ENCODE measurements around the gene ATF3.

ATF3 gene

DNA sequence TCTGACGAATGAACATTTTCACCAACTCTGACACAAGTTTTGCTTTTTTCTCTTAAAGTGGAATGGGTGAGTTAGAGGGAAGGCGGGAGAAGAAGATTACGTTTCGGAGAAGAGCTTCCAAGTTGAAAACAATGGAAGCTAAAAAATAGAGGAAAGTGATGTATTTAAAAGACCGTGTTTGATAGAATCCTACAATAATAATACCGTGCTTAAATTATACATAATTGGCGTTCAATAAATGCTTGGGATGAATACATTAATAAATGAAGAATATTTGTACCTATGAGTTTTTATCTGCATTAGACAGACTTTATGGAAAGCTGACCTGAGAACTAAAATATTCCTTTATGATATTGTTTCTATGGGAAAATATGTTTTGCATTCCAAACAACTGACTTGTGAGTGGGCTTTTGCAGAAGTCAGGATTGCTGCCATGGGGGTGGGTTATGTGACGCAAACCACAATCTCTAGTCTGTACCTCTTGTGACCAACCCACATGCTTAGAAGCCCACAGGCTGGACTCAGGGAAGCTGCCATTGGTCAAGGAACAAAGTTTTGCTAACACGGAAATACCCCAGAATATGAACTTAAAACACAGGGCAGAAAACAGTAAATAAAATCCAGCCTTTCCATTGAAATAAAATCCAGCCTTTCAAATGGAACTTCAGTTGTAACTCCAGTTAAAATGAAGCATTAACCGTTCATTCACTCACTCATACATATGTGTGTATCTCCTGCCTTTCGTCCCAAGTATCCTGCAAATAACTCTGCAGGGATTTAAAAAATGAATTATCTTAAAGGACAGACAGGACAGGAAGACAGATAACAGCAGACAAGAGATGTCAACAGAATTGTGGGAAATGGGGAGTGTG is 21.3 kb upstream of the ATF3 start:
- DNase-seq = no peak

DNA sequence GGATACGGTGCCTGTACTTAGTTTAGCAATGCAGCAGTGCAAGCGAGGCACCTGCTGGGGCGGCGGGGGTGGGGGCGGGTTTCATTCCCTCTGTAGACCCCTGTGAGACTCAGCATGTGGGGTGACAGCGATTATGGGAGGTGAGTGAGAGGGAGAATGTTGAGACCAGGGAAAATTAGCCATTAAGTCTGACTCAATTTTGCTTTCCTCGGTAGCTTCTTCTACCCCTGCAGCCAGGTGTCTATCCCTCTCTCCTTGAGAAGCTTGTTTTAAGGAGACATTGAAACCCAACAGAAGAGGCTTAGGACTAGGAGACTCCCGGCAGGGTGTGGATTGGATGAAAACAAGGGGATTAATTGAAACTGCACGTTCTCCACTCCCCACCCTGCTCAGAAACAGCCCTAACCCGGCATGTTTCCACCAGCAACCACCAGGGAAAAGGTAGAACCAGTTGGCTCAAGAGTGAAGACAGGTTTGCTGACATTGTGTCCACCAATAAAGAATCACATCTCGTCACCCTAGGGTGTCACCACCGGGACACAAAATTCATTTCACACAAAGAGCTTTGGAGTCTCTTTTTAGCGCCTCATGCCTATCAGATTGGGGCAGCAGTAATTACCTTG is 20.6 kb upstream of the ATF3 start:
- no peak for DNase-seq

DNA sequence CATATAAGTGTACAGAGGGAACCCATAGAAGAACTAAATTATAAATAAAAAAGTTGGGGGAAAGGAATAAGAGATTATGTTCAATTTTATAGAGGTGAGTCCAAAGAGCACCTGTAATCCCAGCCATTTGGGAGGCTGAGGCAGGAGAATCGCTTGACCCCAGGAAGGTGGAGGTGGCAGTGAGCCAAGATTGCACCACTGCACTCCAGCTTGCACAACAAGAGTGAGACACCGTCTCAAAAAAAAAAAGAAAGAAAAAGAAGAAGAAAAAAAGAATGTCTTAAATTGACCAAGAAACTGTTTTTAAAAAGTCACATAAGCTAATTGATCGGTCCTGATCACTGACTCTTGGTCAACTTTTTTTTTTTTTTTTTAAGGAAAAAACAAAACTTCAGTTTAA is 19.1 kb upstream of the ATF3 start:
- DNase-seq = no peak

DNA sequence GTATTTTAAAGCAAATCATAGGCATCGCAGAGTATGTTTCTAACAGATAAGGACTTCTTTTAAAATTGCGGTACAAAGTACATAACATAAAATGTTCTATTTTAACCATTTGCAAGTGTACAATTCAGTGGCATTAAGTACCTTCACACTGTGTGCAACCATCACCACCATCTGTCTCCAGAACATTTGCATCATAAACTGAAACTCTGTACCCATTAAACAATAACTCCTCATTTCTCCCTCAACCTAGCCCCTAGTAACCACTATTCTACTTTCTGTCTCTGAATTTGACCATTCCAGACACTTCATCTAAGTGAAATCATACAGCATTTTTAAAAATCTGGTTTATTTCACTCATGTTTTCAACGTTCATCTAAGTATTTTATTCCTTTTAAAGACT is 16.6 kb upstream of the ATF3 start:
- no peak for DNase-seq

DNA sequence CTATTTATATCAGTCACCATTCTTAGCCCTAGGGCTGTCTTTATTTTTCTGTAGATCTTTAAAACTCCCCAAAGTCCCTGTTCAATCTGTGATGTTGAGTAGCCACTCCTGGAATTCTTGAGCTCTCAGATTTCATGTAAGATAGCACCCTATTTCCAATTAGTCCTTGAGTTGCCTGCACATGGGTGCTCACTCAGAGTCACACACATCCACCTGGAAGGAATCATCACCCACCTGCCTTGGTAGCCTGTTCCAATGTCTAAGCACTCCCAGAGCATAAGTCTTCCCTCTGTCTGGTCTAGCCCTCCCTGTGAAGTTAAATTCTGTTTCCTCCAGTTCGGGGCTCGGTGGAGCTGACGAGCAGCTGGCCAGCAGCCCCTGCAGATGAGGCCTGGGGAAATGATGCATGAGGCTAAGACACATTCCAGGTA is 14.7 kb upstream of the ATF3 start:
- no peak for DNase-seq

DNA sequence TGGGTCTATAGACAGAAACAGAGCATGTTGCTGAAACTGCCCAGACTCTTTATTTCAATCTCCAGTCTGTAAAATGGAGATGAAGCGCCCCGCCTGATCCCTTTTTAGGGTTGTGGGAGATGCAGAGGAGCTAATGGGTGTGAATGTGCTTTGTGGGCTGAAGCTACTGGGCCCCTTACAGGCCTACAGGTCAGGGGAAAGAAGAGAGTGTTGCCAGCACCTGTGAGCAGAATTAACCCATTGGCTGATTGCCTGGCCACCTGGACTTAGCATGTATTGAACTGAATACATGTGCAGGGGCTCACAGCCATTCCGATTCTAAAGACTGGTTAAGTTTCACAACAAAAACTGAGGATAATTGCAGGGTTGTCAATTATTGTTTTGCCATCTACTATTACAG is 13.9 kb upstream of the ATF3 start:
- no peak for DNase-seq

DNA sequence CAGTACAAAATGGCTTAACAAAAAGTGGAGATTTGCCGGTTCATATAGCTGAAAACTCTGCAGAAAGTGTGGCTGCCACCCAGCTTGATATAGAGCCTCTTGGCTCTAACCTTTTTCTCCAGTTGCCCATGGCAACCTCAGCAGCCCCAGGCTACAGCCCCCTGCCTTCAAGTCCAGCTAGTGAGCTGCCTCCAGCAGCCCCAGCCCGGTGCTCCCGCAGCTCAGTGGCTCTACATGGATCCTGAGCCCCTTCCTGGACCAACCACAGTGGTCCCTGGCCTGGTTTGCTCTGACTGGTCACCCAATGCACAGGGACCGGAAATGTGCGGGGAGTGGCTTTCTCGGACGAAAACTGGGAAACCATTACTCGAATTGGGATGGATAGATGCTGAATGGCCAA is 13.3 kb upstream of the ATF3 start:
- no peak for DNase-seq

DNA sequence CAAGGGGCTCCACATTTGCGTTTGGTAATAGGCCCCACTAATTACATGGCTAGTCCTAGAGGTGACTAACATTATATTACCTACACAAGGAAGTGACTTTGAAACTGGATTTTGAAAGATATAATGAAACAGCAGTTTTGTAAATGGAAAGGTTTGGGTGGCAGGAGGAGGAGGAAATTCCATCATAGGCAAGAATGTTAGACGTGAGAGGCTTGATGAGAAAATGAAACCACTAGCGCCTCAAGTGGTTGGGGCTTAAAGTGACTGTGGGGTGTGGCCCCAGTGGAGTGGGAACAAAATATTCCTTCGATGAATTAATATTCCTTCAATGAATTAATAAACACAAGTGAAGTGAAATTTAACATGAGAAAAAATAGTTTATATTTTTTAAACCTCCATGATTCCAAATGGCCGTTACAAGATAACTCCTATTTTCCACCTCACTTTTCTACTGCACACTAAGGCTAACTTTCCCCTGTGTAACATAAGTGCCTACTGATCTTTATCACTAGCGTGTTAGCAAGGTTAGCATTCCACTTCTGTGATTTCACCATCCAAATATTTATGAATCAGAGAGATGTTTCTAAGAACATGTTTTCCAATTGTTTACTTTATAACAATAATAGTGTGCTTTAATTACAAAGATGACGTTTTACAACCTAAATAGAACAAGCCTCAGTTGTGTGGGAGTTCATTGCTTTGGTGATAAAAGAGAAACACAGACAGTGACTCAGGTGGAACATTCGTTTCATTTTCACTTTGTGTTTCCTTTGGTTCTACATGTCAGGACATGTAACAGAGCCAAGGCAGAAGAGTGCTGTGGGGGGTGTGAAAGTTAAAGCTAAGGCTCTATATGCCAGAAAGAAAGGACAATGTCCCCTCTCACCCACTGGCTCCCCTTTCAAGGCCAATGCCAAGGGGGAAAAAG is 12.5 kb upstream of the ATF3 start:
- DNase-seq = peak; percentile 27

DNA sequence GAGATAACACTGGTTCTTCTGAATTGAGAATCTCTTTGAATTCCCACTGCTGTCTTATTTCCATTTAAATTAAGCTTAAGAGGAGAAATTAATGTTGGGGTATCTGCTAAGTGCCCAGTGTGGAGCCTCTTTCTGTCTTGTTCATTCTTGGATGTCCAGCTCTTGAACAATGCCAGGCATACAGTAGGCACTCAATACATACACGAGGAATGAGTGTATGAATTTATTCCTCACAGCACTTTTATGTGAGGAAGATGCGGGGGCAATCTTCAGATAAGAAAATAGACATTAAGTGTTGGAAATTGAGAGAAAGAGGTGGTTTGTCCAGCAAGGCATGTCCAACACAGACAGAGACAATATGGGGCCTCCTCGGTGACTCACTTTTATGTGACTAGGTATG is 11.8 kb upstream of the ATF3 start:
- DNase-seq = no peak

DNA sequence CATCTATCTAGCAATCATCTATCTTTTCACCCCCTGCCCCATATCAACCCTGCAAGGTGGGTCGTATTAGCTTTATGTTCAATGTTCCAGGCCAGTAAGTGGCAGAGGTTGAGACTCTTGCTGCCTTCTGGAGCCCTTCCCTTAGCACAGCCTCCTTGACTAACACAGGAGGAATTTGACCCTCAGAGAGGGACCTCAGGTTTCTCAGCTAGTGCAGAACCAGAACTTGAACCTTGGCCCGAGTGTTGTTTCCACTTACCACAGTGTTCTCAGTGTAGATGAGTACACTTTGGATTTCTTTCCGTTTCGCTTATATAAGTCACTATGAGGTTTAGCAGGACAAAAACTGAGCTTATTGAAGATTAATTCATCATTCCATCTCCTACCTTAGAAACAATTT is 11.1 kb upstream of the ATF3 start:
- no peak for DNase-seq

DNA sequence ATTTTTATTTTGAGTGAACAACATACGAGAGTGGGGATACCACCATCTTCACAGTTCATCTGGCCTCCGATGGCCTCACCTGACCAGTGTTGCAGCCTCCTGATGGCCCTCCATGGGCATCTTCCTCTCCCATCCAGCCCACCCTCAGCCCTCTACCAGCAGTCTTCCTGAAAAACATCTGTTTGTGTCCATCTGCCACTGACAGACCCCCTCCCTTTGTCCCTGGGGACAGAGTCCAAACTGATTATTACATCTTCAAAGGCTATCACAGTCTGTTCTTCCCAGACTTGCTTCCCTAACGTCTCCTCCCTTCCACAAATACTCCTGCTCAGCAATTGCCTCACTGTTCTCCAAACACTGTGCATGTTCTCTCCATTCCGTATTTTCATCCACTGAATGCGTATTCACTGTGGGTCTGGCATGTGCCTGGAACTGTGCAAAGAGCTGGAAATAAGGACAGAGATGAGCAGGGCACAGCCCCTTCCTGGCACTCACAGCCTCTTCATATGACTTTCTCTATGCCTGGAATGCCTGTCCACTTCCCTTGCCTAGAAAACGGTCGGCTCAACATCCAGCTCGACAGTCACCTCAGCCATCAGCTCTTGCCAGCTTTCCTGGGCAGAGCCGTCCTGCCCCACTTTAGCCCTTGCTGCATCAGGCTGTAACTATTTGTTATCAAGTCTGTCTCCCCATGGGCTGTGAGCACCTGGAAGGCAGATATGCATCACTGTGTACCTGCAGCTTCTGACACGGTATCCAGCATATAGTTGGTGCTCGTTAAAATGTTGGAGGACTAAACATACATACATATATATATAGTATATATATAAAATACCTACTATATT is 8.3 kb upstream of the ATF3 start:
- no peak for DNase-seq

DNA sequence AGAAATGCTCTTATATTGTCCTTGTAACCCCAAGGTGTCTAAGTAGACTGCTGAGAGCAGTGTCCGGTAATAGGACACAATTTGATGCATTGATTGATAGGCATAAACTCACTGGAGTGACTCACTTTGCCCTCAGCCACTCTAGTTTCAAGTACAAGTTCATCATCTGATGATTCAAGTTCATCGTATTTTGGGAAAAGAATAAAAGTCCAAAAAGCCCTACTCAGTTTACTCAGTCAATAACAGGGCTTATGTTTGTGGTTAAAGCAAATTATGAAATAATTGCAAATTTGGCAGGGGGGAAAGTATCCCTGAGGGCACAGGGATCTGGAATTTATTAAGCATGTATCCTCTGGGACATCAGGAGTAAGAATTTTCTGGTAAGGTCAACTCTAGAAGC is 7.6 kb upstream of the ATF3 start:
- DNase-seq = no peak

DNA sequence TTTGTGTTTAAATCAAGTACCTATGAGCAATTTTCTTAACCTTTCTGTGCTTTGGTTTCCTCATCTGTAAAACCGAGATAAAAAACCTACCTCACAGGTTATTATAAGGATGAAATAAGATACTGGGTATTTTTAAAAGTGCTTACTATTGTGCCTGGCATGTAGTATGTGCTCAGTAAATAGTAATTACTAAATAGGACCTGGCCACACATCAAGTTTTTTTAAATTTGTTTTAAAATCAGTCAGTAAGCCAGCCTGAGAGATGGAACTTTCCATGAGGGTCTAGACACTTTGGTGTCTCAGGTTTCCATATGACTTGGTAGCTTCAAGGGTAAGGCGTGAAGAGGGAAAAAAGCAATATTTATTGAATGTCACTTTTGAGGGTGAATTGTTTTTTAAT is 7.0 kb upstream of the ATF3 start:
- no peak for DNase-seq

DNA sequence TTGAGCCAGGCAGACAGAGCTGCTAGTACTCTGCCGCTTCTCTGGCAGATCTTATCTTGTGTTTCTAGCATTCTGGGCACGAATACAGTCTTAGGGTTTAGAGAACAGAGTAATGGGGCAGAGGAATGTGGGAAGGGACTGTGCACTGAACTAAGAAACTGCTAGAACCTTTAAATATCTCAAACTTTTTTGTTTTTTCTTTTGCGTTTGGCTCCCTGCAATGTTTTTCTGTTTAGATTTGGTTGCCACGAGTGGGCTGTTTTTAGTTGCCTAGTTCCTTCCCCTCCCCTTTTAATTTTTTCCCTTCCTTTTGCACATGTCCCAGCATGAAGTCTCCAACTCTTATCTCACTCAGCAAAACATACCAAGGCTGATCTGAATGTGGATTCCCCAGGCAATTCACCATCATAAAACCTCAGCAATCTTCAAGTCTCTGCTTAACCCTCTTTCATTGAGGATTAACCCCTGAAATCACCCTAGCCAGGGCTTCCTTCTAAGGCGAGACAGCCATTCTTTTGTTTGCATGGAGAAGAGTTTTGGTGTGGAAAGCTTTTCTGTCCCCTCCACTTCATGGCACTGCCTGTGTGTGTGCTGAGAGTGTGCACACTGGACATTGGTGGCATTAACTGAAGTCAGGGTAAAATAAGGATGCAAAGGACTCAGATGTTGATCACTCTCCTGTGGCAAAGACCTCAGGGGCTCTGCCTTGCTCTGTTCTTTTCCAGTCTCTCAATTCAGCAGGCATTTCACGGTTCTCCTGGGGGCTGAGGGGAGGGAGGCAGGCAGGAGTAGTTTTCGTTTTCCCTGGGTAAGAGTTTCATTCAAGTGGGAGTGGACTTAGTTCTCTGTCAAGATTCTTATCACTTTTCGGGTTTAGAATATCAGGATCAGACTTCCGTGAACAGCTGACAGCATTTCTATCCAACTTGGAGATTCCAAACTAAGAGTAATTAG is 2.8 kb upstream of the ATF3 start:
- no peak for DNase-seq

DNA sequence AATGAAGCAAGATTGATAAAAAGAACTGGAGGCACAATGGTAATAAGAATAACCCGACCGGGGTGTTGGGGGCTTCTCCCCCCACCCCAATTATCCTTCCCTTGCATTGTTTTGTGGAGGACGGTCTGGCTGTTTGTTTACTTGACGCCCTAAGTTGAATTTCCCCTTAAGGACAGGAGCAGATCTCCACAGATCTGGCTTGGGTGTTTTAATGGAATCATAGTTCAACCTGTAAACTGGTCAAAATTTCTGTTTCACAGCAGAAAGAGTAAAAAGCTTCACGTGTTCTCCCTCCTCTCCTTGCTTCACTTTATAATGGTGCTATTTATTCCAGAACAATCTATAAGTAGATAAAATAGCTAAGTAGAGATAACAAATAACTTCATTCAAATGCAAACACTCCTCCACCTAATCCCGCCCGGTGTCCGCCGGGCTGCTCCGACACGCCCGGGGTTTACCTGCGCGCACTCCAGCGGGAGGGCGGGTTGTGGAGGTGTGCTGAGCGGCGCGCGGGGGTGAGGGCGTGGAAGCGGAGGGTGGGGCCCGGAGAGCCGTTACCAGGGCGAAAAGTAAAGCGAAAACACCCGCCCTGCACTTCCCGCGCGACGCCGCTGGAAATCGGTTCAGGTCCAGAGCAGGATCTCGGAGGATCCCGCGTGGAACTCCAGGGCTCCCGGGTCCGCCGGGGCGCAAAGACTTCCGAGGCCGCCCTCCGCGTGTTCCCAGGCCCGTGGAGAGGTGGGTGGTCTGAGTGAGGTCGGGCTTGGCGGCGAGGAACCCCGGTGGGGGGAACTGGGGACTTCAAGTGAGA is 2.0 kb upstream of the ATF3 start:
- DNase-seq = peak; percentile 42

DNA sequence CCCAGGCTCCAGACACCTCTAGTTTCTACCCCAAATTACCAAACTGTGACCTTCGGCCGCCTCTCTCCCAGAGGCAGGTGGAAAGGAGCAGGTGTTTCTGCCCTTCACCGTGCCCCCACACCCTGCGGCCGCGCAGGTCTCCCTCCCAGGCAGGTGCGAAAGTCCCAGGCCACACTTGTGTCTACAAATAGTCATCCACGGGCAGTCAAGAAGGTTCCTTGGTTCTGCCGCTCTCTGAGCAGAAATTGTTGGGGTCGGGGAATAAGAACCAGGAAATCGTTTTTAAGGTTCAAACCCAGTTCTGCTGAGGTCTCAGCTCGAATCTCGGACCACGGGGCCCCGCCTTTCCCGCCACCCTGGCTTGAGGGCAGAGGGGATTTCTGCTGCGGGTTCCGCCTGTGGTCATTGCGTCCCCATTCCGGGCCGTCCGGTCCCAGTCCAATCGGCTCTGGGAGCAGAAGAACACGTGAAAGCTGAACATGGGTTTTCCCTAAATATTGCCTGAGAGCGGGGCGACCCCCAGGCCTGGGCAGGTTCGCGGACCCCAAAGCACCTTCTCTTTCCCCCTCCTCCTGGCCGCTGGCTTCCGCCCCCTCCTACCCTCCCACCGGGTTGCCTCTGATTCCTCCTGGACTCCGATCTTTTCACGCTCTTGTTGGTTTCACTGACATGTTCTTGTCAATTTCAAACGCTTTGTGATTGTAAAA is 1.2 kb upstream of the ATF3 start:
- no peak for DNase-seq

DNA sequence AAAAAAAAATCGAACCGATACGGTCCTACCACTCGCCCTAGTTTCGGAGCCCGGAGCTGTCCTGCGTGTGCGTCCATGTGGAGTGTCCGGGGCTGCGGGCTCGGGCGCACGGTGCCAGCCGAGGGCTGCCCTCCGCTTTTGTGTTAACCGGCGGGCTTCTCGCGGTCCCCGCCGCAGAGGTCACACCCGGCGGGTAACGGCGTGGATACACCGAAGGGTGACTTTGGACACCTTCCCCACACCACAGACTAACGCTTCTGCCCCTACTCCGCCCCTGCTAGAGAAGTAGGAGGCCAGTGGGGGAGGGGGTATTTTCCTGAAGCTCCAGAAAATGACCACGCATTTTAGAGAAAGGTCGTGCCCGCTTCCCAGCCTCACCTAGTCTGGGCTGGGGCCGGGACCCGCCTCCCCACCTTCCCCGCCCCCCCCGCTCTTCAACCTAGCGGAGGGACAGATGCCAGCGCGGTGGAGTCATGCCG is 609 bp upstream of the ATF3 start:
- no peak for DNase-seq

DNA sequence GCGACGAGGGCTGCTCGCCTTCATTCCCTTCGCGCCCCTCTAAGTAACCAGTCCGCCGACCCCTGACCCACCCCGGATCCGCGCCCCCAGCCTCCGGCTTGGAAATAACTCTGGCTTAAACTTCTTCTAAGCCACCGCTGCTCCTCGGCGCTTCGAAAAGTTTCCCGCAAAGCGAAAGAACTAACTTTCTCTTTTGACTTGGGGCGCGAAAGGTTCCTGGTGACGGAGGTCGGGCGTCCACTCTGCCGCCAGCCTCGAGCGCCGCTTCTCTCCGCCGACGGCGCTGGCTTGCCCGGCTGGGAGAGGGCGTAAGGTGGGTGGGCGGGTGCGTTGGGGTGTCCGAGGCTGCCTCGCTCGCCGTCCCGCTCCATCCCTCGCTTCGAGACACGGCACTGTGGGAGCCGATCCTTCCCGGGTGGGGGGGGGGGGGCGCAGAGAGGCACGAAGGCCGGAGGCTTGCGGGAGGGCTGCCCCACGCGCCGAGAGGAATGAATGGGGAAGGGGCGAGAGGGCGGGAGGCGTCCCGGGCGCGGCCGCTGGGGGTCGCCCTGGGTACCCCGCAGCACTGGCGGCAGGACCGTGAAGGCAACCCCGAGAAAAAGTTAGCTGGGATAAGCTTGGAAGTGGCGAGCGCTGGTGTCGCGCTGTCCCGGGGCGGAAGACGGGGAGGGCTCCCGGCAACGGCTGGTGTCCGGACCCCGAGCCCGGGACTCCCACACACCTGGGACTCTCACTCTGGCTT is 569 bp downstream of the ATF3 start:
- peak; percentile 31 for DNase-seq

All from activated T-cell treated with anti-CD3 and anti-CD28 coated beads for 4 hours (primary cell).